Measurements from ENCODE around the gene IFIT2. TPM values are rescaled to one million over a fixed set of nuclear protein-coding genes. Genes with fewer than 3 reads are reported as not detected.

IFIT2 gene
- total and polyA plus RNA-seq, 4 donors = 4.8 to 5.5 (median 5.2) TPM

DNA sequence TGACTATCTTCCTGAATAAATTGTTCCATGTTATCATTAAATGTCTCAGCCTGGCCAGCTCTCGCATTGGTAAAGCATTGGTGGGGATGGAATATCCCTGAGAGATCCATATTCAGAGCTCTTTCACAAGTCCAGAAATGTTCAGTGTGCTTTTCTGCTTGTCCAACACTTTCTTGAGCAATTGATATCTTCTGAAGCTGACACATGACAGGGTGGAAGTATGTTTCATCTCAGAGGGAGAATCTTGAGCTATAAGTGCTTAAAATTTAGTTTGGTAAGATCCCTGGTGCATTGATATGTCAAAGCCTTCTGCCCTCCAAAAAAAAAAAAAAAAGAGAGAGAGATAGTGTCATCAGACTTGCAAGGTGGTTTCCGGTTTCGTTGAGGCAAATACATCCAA lies 33.4 kb downstream of the IFIT2 start:
- no peak for DNase-seq (ENCODE audit: low spot score)
- peak overlapping the region in 1 of 2 donors; percentile 6 for H3K27ac ChIP-seq (ENCODE audit: low read depth in 1 of 2, low read length in 2 of 2)
- no peak for TF ChIP-seq EGR1 (IDR thresholded peaks at IDR 0.05; ENCODE audit: low read depth in 2 of 2)
- no peak for TF ChIP-seq YY1 (IDR thresholded peaks at IDR 0.05)
- no peak for TF ChIP-seq RAD21 (IDR thresholded peaks at IDR 0.05)
- TF ChIP-seq, protein P1, sequence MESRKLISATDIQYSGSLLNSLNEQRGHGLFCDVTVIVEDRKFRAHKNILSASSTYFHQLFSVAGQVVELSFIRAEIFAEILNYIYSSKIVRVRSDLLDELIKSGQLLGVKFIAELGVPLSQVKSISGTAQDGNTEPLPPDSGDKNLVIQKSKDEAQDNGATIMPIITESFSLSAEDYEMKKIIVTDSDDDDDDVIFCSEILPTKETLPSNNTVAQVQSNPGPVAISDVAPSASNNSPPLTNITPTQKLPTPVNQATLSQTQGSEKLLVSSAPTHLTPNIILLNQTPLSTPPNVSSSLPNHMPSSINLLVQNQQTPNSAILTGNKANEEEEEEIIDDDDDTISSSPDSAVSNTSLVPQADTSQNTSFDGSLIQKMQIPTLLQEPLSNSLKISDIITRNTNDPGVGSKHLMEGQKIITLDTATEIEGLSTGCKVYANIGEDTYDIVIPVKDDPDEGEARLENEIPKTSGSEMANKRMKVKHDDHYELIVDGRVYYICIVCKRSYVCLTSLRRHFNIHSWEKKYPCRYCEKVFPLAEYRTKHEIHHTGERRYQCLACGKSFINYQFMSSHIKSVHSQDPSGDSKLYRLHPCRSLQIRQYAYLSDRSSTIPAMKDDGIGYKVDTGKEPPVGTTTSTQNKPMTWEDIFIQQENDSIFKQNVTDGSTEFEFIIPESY (IDR thresholded peaks at IDR 0.05) = no peak
- no peak for TF ChIP-seq FOXA1 (IDR thresholded peaks at IDR 0.05)
- TF ChIP-seq, protein P2, sequence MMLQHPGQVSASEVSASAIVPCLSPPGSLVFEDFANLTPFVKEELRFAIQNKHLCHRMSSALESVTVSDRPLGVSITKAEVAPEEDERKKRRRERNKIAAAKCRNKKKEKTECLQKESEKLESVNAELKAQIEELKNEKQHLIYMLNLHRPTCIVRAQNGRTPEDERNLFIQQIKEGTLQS (IDR thresholded peaks at IDR 0.05) = no peak
- no peak for TF ChIP-seq HNF4G (IDR thresholded peaks at IDR 0.05)
- TF ChIP-seq, protein P3, sequence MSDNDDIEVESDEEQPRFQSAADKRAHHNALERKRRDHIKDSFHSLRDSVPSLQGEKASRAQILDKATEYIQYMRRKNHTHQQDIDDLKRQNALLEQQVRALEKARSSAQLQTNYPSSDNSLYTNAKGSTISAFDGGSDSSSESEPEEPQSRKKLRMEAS (IDR thresholded peaks at IDR 0.05) = no peak
- no peak for TF ChIP-seq TAF1 (conservative IDR thresholded peaks at IDR 0.05)
- TF ChIP-seq, protein P4, sequence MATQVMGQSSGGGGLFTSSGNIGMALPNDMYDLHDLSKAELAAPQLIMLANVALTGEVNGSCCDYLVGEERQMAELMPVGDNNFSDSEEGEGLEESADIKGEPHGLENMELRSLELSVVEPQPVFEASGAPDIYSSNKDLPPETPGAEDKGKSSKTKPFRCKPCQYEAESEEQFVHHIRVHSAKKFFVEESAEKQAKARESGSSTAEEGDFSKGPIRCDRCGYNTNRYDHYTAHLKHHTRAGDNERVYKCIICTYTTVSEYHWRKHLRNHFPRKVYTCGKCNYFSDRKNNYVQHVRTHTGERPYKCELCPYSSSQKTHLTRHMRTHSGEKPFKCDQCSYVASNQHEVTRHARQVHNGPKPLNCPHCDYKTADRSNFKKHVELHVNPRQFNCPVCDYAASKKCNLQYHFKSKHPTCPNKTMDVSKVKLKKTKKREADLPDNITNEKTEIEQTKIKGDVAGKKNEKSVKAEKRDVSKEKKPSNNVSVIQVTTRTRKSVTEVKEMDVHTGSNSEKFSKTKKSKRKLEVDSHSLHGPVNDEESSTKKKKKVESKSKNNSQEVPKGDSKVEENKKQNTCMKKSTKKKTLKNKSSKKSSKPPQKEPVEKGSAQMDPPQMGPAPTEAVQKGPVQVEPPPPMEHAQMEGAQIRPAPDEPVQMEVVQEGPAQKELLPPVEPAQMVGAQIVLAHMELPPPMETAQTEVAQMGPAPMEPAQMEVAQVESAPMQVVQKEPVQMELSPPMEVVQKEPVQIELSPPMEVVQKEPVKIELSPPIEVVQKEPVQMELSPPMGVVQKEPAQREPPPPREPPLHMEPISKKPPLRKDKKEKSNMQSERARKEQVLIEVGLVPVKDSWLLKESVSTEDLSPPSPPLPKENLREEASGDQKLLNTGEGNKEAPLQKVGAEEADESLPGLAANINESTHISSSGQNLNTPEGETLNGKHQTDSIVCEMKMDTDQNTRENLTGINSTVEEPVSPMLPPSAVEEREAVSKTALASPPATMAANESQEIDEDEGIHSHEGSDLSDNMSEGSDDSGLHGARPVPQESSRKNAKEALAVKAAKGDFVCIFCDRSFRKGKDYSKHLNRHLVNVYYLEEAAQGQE (IDR thresholded peaks at IDR 0.05) = no peak
- no peak for TF ChIP-seq FOXA2 (IDR thresholded peaks at IDR 0.05)
- TF ChIP-seq NR2F2 (IDR thresholded peaks at IDR 0.05) = no peak
- 94% methylated on average over 3 of the region's 3 CpGs for WGBS
- H3K27me3 ChIP-seq (ENCODE audit: control insufficient read depth in 4 of 4, insufficient read depth in 4 of 4, low read length in 3 of 4) = no peaks in the 10 kb centered on the region
- no peaks in the 10 kb centered on the region for H3K9me3 ChIP-seq (ENCODE audit: control insufficient read depth in 4 of 4, low read length in 3 of 4)
- peaks cover 13 to 37% (median 30%) of the 10 kb centered on the region in 4 donors for H3K4me1 ChIP-seq (ENCODE audit: control insufficient read depth in 4 of 4, insufficient read depth in 4 of 4, low read length in 3 of 4)
- no peak overlapping the region for H3K9ac ChIP-seq (ENCODE audit: low read depth in 1 of 2, low read length in 2 of 2)
- peaks cover 13 to 22% (median 17%) of the 10 kb centered on the region in 4 donors for H3K36me3 ChIP-seq (ENCODE audit: control insufficient read depth in 4 of 4, insufficient read depth in 3 of 4, low read depth in 1 of 4, low read length in 3 of 4)
- no peak overlapping the region for H3K4me3 ChIP-seq (ENCODE audit: low read depth in 1 of 3, low read length in 3 of 3)

DNA sequence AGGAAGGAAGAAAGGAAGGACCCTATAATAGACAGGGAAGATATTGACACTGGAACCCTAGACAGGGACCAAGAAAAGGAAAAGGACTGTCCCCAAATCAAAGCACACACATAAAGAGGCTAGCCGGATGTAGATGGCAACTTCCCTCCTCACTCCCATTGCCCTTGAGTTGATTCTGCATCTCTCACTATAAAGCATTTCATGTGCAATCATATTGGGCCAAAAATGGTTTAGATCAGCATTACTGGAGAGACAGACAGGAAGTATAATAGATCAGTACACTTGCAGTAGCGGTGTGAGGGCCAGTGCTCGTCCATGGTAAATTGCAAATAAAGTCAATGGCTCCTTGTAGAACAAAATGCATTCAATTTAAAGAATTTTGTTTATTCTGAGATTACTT lies 34.4 kb downstream of the IFIT2 start:
- 81% methylated on average over 3 of the region's 3 CpGs for WGBS
- no peak for DNase-seq (ENCODE audit: low spot score)
- H3K4me3 ChIP-seq (ENCODE audit: low read depth in 1 of 3, low read length in 3 of 3) = no peak overlapping the region
- H3K9me3 ChIP-seq (ENCODE audit: control insufficient read depth in 4 of 4, low read length in 3 of 4) = no peaks in the 10 kb centered on the region
- no peak overlapping the region for H3K27ac ChIP-seq (ENCODE audit: low read depth in 1 of 2, low read length in 2 of 2)
- no peak overlapping the region for H3K9ac ChIP-seq (ENCODE audit: low read depth in 1 of 2, low read length in 2 of 2)
- no peaks in the 10 kb centered on the region for H3K27me3 ChIP-seq (ENCODE audit: control insufficient read depth in 4 of 4, insufficient read depth in 4 of 4, low read length in 3 of 4)
- H3K4me1 ChIP-seq (ENCODE audit: control insufficient read depth in 4 of 4, insufficient read depth in 4 of 4, low read length in 3 of 4) = peaks cover 11 to 32% (median 28%) of the 10 kb centered on the region in 4 donors
- peaks cover 13 to 22% (median 17%) of the 10 kb centered on the region in 4 donors for H3K36me3 ChIP-seq (ENCODE audit: control insufficient read depth in 4 of 4, insufficient read depth in 3 of 4, low read depth in 1 of 4, low read length in 3 of 4)
- TF ChIP-seq HNF4G (IDR thresholded peaks at IDR 0.05) (no peak), TAF1 (conservative IDR thresholded peaks at IDR 0.05) (no peak)

DNA sequence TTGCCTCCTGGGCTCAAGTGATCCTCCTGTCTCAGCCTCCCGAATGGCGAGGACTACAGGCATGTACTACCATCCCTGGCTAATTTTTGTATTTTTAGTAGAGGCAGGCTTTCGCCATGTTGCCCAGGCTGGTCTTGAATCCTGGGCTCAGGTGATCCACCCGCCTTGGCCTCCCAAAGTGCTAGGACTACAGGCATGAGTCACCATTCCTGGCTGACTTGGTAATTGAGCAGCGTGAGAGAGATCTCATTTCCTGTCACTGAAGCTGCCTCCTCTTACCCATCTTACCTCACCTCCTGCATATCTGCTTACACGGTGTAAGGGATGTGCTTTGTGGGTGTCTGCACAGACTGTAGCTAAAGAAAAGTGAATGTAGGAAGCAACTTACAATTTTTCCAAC lies 35.6 kb downstream of the IFIT2 start:
- Histone ChIP-seq H3K27ac (ENCODE audit: low read depth in 1 of 2, low read length in 2 of 2) (no peak overlapping the region), H3K4me3 (ENCODE audit: low read depth in 1 of 3, low read length in 3 of 3) (no peak overlapping the region), H3K36me3 (ENCODE audit: control insufficient read depth in 4 of 4, insufficient read depth in 3 of 4, low read depth in 1 of 4, low read length in 3 of 4) (peaks cover 13 to 22% (median 18%) of the 10 kb centered on the region in 4 donors), H3K4me1 (ENCODE audit: control insufficient read depth in 4 of 4, insufficient read depth in 4 of 4, low read length in 3 of 4) (peaks cover 8 to 29% (median 24%) of the 10 kb centered on the region in 4 donors), H3K27me3 (ENCODE audit: control insufficient read depth in 4 of 4, insufficient read depth in 4 of 4, low read length in 3 of 4) (no peaks in the 10 kb centered on the region), H3K9me3 (ENCODE audit: control insufficient read depth in 4 of 4, low read length in 3 of 4) (no peaks in the 10 kb centered on the region), H3K9ac (ENCODE audit: low read depth in 1 of 2, low read length in 2 of 2) (no peak overlapping the region)
- 92% methylated on average over 6 of the region's 6 CpGs for WGBS
- DNase-seq (ENCODE audit: low spot score) = no peak
- no peak for TF ChIP-seq EGR1 (IDR thresholded peaks at IDR 0.05; ENCODE audit: low read depth in 2 of 2)
- no peak for TF ChIP-seq FOXA1 (IDR thresholded peaks at IDR 0.05)
- TF ChIP-seq SP1 (IDR thresholded peaks at IDR 0.05) = no peak
- no peak for TF ChIP-seq HNF4A (conservative IDR thresholded peaks at IDR 0.05)
- TF ChIP-seq, protein P1 (IDR thresholded peaks at IDR 0.05) = no peak
- TF ChIP-seq, protein P4 (IDR thresholded peaks at IDR 0.05) = no peak
- TF ChIP-seq YY1 (IDR thresholded peaks at IDR 0.05) = no peak
- no peak for TF ChIP-seq JUND (IDR thresholded peaks at IDR 0.05)
- TF ChIP-seq RXRA (IDR thresholded peaks at IDR 0.05) = no peak
- TF ChIP-seq RAD21 (IDR thresholded peaks at IDR 0.05) = no peak
- TF ChIP-seq HNF4G (IDR thresholded peaks at IDR 0.05) = no peak

Measured in liver (tissue), 9 donors.